Neutrophil (primary cell): Measurements from ENCODE around the gene TNS2.

Experiments used
- H3K27ac ChIP-seq: fragments of 200-600 bp; sonication (generic); 2 replicates; pipeline ENCODE4 v1.5.1; 2016; ENCODE audit warnings: mild to moderate bottlenecking, moderate library complexity
- H3K27me3 ChIP-seq: fragments of 200-600 bp; sonication (generic); 2 replicates; pipeline ENCODE4 v1.6.0; 2016; ENCODE audit warnings: mild to moderate bottlenecking
- H3K36me3 ChIP-seq: fragments of 200-600 bp; sonication (generic); 2 replicates; pipeline ENCODE4 v1.5.1; 2017
- H3K4me1 ChIP-seq, 2 experiments: fragments of 200-600 bp in 1 of 2; sonication (generic) in 1 of 2; 1 replicate in 1 of 2; 2 replicates in 1 of 2; pipeline versions ENCODE4 v1.5.1 to v1.6.1; 2013 to 2016; ENCODE audit warnings: low read depth in 1 of 2, low read length in 1 of 2, mild to moderate bottlenecking in 1 of 2, moderate library complexity in 1 of 2; ENCODE audit not compliant: control insufficient read depth in 1 of 2, insufficient read depth in 1 of 2
- H3K4me3 ChIP-seq, 2 experiments: fragments of 200-600 bp in 1 of 2; sonication (generic) in 1 of 2; 1 replicate in 1 of 2; 2 replicates in 1 of 2; pipeline ENCODE4 v1.5.1; 2013 to 2016; ENCODE audit warnings: low read depth in 1 of 2, low read length in 1 of 2, mild to moderate bottlenecking in 1 of 2, moderate library complexity in 1 of 2
- H3K9me3 ChIP-seq: fragments of 200-600 bp; sonication (generic); 2 replicates; pipeline ENCODE4 v1.5.1; 2016
- TF ChIP-seq, protein P1 (sequence below): fragments of 200-600 bp; sonication (generic); IDR thresholded peaks from 2 replicates; pipeline ENCODE4 v1.5.1; 2016; ENCODE audit warnings: antibody characterized with exemption

Gene TNS2

DNA sequence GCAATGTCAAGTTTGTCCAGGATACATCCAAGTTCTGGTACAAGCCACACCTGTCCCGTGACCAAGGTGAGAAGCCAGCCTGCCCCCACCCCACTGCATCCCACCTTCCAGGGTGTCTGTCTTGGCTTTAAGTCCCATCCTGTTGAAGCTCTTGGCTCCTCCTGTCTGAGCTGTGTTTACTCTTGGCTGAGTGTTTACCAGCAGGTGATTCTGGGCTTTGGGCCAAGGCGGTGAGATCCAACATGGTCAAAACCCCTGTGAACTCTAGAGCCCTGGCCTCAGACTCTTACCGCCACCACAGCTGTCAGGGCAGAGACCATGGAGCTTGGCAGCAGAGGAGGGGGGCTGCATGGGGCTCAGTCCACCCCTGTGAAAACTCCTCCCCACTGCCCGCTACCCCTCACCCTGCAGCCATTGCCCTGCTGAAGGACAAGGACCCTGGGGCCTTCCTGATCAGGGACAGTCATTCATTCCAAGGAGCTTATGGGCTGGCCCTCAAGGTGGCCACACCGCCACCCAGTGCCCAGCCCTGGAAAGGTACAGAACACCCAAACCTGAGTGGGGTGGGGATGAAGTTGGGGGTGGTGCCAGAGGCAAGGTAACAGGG, 11.6 kb downstream of the TNS2 start:
- peaks cover 37% of the 10 kb centered on the region for H3K36me3 ChIP-seq

DNA sequence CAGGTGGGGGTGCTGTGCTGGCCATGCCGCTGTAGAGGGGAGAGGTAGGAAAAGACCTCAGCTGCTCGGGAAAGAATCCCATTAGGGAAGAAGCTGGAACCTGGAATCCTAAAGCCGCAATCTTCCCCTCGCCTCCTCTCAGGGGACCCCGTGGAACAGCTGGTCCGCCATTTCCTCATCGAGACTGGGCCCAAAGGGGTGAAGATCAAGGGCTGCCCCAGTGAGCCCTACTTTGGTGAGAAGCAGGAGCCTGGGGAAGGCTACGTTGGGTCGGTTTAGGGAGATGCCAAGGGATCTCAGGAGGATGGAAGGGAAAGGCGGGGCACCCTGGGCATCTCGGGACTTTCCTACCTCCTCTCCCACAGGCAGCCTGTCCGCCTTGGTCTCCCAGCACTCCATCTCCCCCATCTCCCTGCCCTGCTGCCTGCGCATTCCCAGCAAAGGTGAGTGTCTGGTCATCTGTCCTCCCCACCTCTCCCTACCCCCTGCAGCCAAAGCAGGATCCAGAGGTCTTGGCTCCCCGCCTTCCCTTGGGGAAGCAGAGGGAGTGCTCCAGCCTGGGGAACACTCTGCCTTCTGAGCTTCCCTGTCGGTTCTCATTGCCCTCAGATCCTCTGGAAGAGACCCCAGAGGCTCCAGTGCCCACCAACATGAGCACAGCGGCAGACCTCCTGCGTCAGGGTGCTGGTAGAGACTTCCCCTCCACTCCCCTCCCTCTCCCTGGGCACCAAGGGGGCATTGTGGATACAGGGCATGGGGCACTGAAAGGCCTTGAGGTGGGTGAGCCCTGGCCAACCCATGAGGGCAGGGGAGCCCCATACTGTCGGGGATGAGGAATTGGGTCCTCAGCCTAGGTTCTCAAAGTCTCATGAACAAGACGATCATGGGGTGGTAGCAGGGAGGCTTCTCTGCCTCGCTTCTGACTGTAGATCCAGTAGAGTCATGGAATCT, 12.4 kb downstream of the TNS2 start:
- peaks cover 44% of the 10 kb centered on the region for H3K36me3 ChIP-seq

More for the DNA sequence above, 11.6 kb downstream of the TNS2 start:
- Histone ChIP-seq H3K27me3 (no peaks in the 10 kb centered on the region), H3K4me3 (no peak overlapping the region), H3K27ac (no peak overlapping the region), H3K9me3 (no peaks in the 10 kb centered on the region), H3K4me1 (peaks cover 3 to 4% of the 10 kb centered on the region in 2 experiments)
- TF ChIP-seq, protein P1, sequence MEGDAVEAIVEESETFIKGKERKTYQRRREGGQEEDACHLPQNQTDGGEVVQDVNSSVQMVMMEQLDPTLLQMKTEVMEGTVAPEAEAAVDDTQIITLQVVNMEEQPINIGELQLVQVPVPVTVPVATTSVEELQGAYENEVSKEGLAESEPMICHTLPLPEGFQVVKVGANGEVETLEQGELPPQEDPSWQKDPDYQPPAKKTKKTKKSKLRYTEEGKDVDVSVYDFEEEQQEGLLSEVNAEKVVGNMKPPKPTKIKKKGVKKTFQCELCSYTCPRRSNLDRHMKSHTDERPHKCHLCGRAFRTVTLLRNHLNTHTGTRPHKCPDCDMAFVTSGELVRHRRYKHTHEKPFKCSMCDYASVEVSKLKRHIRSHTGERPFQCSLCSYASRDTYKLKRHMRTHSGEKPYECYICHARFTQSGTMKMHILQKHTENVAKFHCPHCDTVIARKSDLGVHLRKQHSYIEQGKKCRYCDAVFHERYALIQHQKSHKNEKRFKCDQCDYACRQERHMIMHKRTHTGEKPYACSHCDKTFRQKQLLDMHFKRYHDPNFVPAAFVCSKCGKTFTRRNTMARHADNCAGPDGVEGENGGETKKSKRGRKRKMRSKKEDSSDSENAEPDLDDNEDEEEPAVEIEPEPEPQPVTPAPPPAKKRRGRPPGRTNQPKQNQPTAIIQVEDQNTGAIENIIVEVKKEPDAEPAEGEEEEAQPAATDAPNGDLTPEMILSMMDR, result no peak

DNA sequence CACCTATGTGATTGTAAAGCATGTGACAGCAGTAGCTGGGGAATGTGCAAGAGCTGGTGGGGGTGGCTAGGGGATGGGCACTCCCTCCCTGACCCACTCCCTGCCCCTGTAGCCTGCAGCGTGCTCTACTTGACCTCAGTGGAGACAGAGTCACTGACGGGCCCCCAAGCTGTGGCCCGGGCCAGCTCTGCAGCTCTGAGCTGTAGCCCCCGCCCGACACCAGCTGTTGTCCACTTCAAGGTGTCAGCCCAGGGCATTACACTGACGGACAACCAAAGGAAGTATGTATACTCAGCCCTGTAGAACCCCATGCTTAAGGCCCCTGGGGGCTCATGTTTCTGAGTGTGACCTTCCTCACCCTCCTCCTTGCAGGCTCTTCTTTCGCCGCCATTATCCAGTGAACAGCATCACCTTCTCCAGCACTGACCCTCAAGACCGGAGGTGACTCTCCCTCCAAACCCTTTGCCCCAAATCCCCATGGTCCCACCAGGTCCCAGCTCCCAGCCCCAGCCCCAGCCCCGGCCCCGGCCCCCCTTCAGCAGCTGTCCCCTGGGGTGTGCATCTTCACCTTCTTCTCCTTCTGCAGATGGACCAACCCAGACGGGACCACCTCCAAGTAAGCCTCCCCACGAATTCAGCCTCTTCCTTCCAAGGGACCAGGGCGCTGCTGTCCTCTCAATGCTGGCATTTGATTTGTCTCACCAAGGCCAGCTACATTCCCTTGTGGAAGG, 13.3 kb downstream of the TNS2 start:
- TF ChIP-seq, protein P1, result no peak
- Histone ChIP-seq H3K27me3 (no peaks in the 10 kb centered on the region), H3K9me3 (no peaks in the 10 kb centered on the region), H3K27ac (no peak overlapping the region), H3K36me3 (peaks cover 53% of the 10 kb centered on the region), H3K4me3 (no peak overlapping the region), H3K4me1 (peaks cover 3 to 4% of the 10 kb centered on the region in 2 experiments)

More for the DNA sequence above, 12.4 kb downstream of the TNS2 start:
- H3K4me3 ChIP-seq, result no peak overlapping the region
- H3K27ac ChIP-seq, result no peak overlapping the region
- no peaks in the 10 kb centered on the region for H3K27me3 ChIP-seq
- no peaks in the 10 kb centered on the region for H3K9me3 ChIP-seq
- TF ChIP-seq, protein P1, result no peak
- H3K4me1 ChIP-seq, result peaks cover 3 to 4% of the 10 kb centered on the region in 2 experiments

DNA sequence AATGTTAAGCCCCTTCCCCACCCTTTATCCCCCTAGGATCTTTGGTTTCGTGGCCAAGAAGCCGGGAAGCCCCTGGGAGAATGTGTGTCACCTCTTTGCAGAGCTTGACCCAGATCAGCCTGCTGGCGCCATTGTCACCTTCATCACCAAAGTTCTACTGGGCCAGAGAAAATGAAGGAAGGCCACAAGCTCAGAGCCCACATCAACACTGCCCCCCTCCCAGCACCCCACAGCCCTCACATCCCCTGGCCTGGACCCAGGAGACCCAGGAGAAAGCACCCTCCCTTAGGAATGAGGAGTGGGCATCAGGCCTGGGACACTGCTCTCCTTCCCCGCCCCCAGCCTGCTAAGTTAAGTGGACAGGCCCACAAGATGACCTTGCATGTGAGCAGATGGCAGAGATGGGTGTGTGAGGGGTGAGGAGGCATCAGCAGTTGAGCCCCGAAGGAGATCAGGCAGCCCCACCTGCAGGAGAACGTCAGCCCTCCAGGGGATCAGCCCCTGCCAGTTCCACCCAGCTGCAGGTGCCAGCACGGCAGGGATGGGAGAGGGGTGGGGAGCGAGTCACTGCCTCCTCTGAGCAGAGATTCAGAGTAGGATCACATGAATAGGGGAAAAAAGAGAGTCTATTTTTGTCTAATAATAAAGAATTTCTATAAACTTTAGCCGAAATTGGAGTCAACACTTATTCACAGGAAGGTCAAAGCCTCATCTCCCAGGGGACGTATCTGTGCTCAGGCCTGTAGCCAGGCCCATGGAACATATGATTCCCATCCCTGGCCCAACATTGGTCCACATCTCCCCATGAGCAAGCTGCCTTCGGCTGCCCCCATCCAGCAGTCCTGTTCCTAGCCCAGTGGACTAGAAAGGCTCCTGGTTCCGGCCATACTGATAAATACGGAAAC, 14.1 kb downstream of the TNS2 start:
- Histone ChIP-seq H3K4me1 (peaks cover 3 to 4% of the 10 kb centered on the region in 2 experiments), H3K36me3 (peaks cover 61% of the 10 kb centered on the region), H3K27ac (no peak overlapping the region), H3K9me3 (no peaks in the 10 kb centered on the region), H3K4me3 (no peak overlapping the region), H3K27me3 (no peaks in the 10 kb centered on the region)
- TF ChIP-seq, protein P1, result no peak
